Vagina (tissue), 2 donors: Measurements from ENCODE around the gene XPA.

Experiments used
- CTCF ChIP-seq, 3 experiments: fragments of 450-650 bp in 2 of 3; fragments of 200-600 bp in 1 of 3; sonication (generic) in 1 of 3; IDR thresholded peaks; one replicate each; pipeline ENCODE4 v1.5.1; 2017 to 2019; ENCODE audit warnings: antibody characterized with exemption in 3 of 3, mild to moderate bottlenecking in 2 of 3, moderate library complexity in 2 of 3
- POLR2A ChIP-seq, 2 donors: fragments of 450-650 bp; IDR thresholded peaks; one replicate each; pipeline ENCODE4 v1.6.1; 2017; ENCODE audit warnings: antibody characterized with exemption in 2 of 2, mild to moderate bottlenecking in 2 of 2, moderate library complexity in 2 of 2

- TF ChIP-seq CTCF (IDR thresholded peaks at IDR 0.05) (no peak), POLR2A (IDR thresholded peaks at IDR 0.05) (no peak)
Measured at GRCh38 chr9:97659771-97660170, 37.4 kb downstream of the XPA start.
